ENCODE measurements around the gene IFT74. TPM values are rescaled to one million over a fixed set of nuclear protein-coding genes. Genes with fewer than 3 reads are reported as not detected.

Gene IFT74
- total and polyA plus RNA-seq, 10 of the 15 experiments (the other 5 are each of a cell fraction or from before 2014, with no cell fraction given) = 7.6 to 15.4 (median 12.3) TPM

DNA sequence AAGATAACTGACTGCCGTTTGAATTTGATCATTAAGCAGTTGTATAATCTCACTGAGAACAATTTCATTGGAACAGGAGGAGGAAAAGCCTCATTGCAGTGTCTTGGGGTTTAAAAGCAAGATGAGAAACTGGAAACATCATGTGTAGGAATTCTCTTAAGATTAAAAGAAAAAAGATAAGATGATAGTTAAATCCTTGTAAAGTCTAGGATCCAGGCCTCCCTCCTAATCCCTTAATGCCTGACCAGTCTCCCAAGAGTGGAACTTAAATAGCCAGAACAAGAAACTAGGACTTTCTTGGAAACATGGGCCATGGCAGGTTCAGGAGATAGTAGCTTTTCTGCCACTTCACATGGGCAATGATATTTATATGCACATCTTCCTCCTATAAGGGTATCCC is 86.3 kb downstream of the IFT74 start:
- RAD21 ChIA-PET (ENCODE audit: unreplicated experiment) = no interaction called here
- Histone ChIP-seq H4K20me1 (ENCODE audit: control insufficient read depth, insufficient read depth) (no peaks in the 10 kb centered on the region), H3K79me2 (ENCODE audit: control insufficient read depth, insufficient read depth, low read length) (no peaks in the 10 kb centered on the region), H3K9me3 (replicated peaks; ENCODE audit: control insufficient read depth, insufficient read depth, low read length) (no peaks in the 10 kb centered on the region), H3K27ac (ENCODE audit: control insufficient read depth, insufficient read depth) (no peak overlapping the region), H3K36me3 (ENCODE audit: control insufficient read depth in 2 of 2, insufficient read depth in 2 of 2, low read length in 1 of 2) (no peaks in the 10 kb centered on the region), H2AFZ (ENCODE audit: control insufficient read depth, low read depth, low read length) (no peak overlapping the region), H3K9ac (ENCODE audit: control insufficient read depth, insufficient read depth, low read length) (no peak overlapping the region), H3K27me3 (replicated peaks in 1 of 2; ENCODE audit: control insufficient read depth in 2 of 2, insufficient read depth in 2 of 2, low read length in 1 of 2) (no peaks in the 10 kb centered on the region), H3K4me2 (ENCODE audit: control insufficient read depth, insufficient read depth) (no peak overlapping the region), H3K4me1 (ENCODE audit: control insufficient read depth, insufficient read depth, low read length) (no peaks in the 10 kb centered on the region), H3K4me3 (no peak overlapping the region)
- SMC1A ChIA-PET (ENCODE audit: uncharacterized antibody, unreplicated experiment) = interaction anchor here (0.6 kb wide), 1 partner anchor 23 kb away, joined by 5 read pairs; no protein-coding TSS in a partner anchor
- BruUV-seq (replicated peaks) = no TSS peak
- in situ Hi-C loops (cut with MboI) (no loop called here), intact Hi-C loops (cut with micrococcal nuclease; ENCODE audit: unreplicated experiment) (no loop called here)
- 80% methylated on average over 1 of the region's 1 CpG for WGBS (ENCODE audit: insufficient coverage, insufficient replicate concordance, low lambda C conversion rate, missing lambda C conversion rate)
- no peak for ATAC-seq
- POLR2A ChIA-PET = no interaction called here
- CTCF ChIA-PET = no interaction called here
- FAIRE-seq = no peak
- TF ChIP-seq, protein P1, sequence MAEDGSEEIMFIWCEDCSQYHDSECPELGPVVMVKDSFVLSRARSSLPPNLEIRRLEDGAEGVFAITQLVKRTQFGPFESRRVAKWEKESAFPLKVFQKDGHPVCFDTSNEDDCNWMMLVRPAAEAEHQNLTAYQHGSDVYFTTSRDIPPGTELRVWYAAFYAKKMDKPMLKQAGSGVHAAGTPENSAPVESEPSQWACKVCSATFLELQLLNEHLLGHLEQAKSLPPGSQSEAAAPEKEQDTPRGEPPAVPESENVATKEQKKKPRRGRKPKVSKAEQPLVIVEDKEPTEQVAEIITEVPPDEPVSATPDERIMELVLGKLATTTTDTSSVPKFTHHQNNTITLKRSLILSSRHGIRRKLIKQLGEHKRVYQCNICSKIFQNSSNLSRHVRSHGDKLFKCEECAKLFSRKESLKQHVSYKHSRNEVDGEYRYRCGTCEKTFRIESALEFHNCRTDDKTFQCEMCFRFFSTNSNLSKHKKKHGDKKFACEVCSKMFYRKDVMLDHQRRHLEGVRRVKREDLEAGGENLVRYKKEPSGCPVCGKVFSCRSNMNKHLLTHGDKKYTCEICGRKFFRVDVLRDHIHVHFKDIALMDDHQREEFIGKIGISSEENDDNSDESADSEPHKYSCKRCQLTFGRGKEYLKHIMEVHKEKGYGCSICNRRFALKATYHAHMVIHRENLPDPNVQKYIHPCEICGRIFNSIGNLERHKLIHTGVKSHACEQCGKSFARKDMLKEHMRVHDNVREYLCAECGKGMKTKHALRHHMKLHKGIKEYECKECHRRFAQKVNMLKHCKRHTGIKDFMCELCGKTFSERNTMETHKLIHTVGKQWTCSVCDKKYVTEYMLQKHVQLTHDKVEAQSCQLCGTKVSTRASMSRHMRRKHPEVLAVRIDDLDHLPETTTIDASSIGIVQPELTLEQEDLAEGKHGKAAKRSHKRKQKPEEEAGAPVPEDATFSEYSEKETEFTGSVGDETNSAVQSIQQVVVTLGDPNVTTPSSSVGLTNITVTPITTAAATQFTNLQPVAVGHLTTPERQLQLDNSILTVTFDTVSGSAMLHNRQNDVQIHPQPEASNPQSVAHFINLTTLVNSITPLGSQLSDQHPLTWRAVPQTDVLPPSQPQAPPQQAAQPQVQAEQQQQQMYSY (CRISPR knock-in tag; IDR thresholded peaks at IDR 0.05) = no peak
- no peak for TF ChIP-seq KDM1A (IDR thresholded peaks at IDR 0.05; ENCODE audit: borderline replicate concordance)
- TF ChIP-seq POLR2A (IDR thresholded peaks at IDR 0.05; ENCODE audit: low read depth, low read length) = no peak
- no peak for TF ChIP-seq ESRRA (IDR thresholded peaks at IDR 0.05; ENCODE audit: low read length)
- TF ChIP-seq BRCA1 (IDR thresholded peaks at IDR 0.05; ENCODE audit: low read depth, low read length) = no peak
- no peak for TF ChIP-seq MXI1 (IDR thresholded peaks at IDR 0.05; ENCODE audit: low read depth, low read length)
- TF ChIP-seq, protein P2, sequence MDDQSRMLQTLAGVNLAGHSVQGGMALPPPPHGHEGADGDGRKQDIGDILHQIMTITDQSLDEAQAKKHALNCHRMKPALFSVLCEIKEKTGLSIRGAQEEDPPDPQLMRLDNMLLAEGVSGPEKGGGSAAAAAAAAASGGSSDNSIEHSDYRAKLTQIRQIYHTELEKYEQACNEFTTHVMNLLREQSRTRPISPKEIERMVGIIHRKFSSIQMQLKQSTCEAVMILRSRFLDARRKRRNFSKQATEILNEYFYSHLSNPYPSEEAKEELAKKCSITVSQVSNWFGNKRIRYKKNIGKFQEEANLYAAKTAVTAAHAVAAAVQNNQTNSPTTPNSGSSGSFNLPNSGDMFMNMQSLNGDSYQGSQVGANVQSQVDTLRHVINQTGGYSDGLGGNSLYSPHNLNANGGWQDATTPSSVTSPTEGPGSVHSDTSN (IDR thresholded peaks at IDR 0.05; ENCODE audit: insufficient replicate concordance, low read depth, low read length) = no peak
- TF ChIP-seq POU2F2 (IDR thresholded peaks at IDR 0.05; ENCODE audit: borderline replicate concordance, low read depth, low read length) = no peak
- no peak for TF ChIP-seq SMC3 (IDR thresholded peaks at IDR 0.05; ENCODE audit: borderline replicate concordance, low read length)
- TF ChIP-seq, protein P3, sequence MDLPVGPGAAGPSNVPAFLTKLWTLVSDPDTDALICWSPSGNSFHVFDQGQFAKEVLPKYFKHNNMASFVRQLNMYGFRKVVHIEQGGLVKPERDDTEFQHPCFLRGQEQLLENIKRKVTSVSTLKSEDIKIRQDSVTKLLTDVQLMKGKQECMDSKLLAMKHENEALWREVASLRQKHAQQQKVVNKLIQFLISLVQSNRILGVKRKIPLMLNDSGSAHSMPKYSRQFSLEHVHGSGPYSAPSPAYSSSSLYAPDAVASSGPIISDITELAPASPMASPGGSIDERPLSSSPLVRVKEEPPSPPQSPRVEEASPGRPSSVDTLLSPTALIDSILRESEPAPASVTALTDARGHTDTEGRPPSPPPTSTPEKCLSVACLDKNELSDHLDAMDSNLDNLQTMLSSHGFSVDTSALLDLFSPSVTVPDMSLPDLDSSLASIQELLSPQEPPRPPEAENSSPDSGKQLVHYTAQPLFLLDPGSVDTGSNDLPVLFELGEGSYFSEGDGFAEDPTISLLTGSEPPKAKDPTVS (IDR thresholded peaks at IDR 0.05; ENCODE audit: low read depth, low read length) = no peak
- TF ChIP-seq, protein P4, sequence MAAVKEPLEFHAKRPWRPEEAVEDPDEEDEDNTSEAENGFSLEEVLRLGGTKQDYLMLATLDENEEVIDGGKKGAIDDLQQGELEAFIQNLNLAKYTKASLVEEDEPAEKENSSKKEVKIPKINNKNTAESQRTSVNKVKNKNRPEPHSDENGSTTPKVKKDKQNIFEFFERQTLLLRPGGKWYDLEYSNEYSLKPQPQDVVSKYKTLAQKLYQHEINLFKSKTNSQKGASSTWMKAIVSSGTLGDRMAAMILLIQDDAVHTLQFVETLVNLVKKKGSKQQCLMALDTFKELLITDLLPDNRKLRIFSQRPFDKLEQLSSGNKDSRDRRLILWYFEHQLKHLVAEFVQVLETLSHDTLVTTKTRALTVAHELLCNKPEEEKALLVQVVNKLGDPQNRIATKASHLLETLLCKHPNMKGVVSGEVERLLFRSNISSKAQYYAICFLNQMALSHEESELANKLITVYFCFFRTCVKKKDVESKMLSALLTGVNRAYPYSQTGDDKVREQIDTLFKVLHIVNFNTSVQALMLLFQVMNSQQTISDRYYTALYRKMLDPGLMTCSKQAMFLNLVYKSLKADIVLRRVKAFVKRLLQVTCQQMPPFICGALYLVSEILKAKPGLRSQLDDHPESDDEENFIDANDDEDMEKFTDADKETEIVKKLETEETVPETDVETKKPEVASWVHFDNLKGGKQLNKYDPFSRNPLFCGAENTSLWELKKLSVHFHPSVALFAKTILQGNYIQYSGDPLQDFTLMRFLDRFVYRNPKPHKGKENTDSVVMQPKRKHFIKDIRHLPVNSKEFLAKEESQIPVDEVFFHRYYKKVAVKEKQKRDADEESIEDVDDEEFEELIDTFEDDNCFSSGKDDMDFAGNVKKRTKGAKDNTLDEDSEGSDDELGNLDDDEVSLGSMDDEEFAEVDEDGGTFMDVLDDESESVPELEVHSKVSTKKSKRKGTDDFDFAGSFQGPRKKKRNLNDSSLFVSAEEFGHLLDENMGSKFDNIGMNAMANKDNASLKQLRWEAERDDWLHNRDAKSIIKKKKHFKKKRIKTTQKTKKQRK (IDR thresholded peaks at IDR 0.05; ENCODE audit: low read depth, low read length) = no peak
- TF ChIP-seq TAF1 (IDR thresholded peaks at IDR 0.05; ENCODE audit: borderline replicate concordance, low read depth, low read length) = no peak
- no peak for TF ChIP-seq CBFB (IDR thresholded peaks at IDR 0.05; ENCODE audit: low read depth)
- no peak for DNase-seq (ENCODE audit: low read depth, low spot score)

Data from GM12878 (cell line).